Activated CD8-positive, alpha-beta T cell treated with anti-CD3 and anti-CD28 coated beads for 36 hours (primary cell): Measurements from ENCODE around the gene PROX2. TPM values are rescaled to one million over a fixed set of nuclear protein-coding genes. Genes with fewer than 3 reads are reported as not detected.

Source experiments
- ATAC-seq: fragments of 200-7000 bp; cut with Tn5 transposase; one replicate; pipeline ENCODE4 v1.10.0; 2021; ENCODE audit warnings: mild to moderate bottlenecking, moderate library complexity
- CTCF ChIA-PET: fragments of 350-600 bp; sonication (Branson Sonifier 250); formaldehyde crosslinking; loops from one replicate; lab custom pipeline; 2021; ENCODE audit warnings: antibody characterized with exemption; lab: Charles Lee
- POLR2A ChIA-PET: fragments of 350-600 bp; sonication (Branson Sonifier 250); formaldehyde crosslinking; loops from one replicate; lab custom pipeline; 2021; ENCODE audit warnings: antibody characterized with exemption; lab: Charles Lee
- DNase-seq: peaks from one replicate; pipeline ENCODE4 v3.0.0-alpha.2; 2020
- H3K27ac Mint-ChIP-seq: one replicate; pipeline ENCODE4 v1.8.0; 2021; ENCODE audit warnings: mild to moderate bottlenecking, mixed read lengths
- H3K27me3 Mint-ChIP-seq: one replicate; pipeline ENCODE4 v1.8.0; 2021; ENCODE audit warnings: mixed read lengths
- H3K36me3 Mint-ChIP-seq: one replicate; pipeline ENCODE4 v1.8.0; 2021; ENCODE audit warnings: low read depth, mixed read lengths
- H3K4me1 Mint-ChIP-seq: one replicate; pipeline ENCODE4 v1.8.0; 2021; ENCODE audit warnings: low read depth, mixed read lengths
- H3K4me3 Mint-ChIP-seq: one replicate; pipeline ENCODE4 v1.8.0; 2021; ENCODE audit warnings: mild to moderate bottlenecking, moderate library complexity, mixed read lengths
- H3K9me3 Mint-ChIP-seq: one replicate; pipeline ENCODE4 v1.8.0; 2021; ENCODE audit warnings: mixed read lengths
- CTCF ChIP-seq: fragments of 200-600 bp; IDR thresholded peaks from one replicate; pipeline ENCODE4 v1.8.0; 2022; ENCODE audit warnings: antibody characterized with exemption, mild to moderate bottlenecking
- intact Hi-C: fragments of 100-400 bp; cut with micrococcal nuclease; formaldehyde crosslinking; loops from one replicate; pipeline ENCODE4 v1.10.0; 2022
- total RNA-seq, 2 experiments: library from RNA; stranded (reverse); gene quantifications; one replicate each; pipeline ENCODE4 v1.2.3, GENCODE V29; 2021

Gene PROX2
- total RNA-seq, 2 experiments from 2014 or later = 0.38 to 0.65 TPM

- DNase-seq (no peak), ATAC-seq (peak; percentile 11)
- Mint-ChIP-seq H3K9me3 (no peaks in the 10 kb centered on the region), H3K27ac (no peak overlapping the region), H3K36me3 (peaks cover 12% of the 10 kb centered on the region), H3K27me3 (no peaks in the 10 kb centered on the region), H3K4me3 (no peak overlapping the region), H3K4me1 (peaks cover 10% of the 10 kb centered on the region)
- CTCF ChIA-PET = interaction anchor here (1.4 to 14.6 kb wide), 13 partner anchors 12 to 180 kb away, joined by 3 to 528 read pairs (median 10); partner anchors contain the start of genes DLST, PROX2, RPS6KL1 and ZC2HC1C
- peak; percentile 19 for TF ChIP-seq CTCF
- intact Hi-C loops = no loop called here
- POLR2A ChIA-PET = interaction anchor here (1.1 to 2.7 kb wide), 7 partner anchors 10 to 52 kb away, joined by 3 to 22 read pairs (median 6); partner anchors contain the start of genes DLST and RPS6KL1
Measured at GRCh38 chr14:74906925-74907521, 31.1 kb upstream of the PROX2 start.

GRCh38 chr14:74905595-74906142 is 29.7 kb upstream of the PROX2 start:
- POLR2A ChIA-PET = interaction anchor here (0.8 to 2.7 kb wide), 11 partner anchors 9 to 136 kb away, joined by 3 to 22 read pairs (median 4); partner anchors contain the start of gene DLST

GRCh38 chr14:74904635-74905503 is 28.9 kb upstream of the PROX2 start:
- Mint-ChIP-seq H3K9me3 (no peaks in the 10 kb centered on the region), H3K36me3 (peaks cover 29% of the 10 kb centered on the region), H3K27ac (peak overlapping the region; percentile 55), H3K27me3 (no peaks in the 10 kb centered on the region), H3K4me1 (peaks cover 10% of the 10 kb centered on the region), H3K4me3 (no peak overlapping the region)
- intact Hi-C loops = loop anchor here (1.0 kb wide), 1 partner anchor 44 kb away; no protein-coding TSS in a partner anchor
- DNase-seq (no peak), ATAC-seq (no peak)
- CTCF ChIA-PET = interaction anchor here (0.6 to 14.6 kb wide), 34 partner anchors 10 to 399 kb away, joined by 3 to 528 read pairs (median 4); partner anchors contain the start of genes DLST, EIF2B2, LTBP2 and PROX2
- TF ChIP-seq CTCF = no peak
- POLR2A ChIA-PET = interaction anchor here (0.8 to 2.7 kb wide), 9 partner anchors 8 to 137 kb away, joined by 3 to 22 read pairs (median 4); partner anchors contain the start of gene DLST

More at GRCh38 chr14:74905595-74906142, 29.7 kb upstream of the PROX2 start:
- H3K4me3 Mint-ChIP-seq = no peak overlapping the region
- ATAC-seq (peak; percentile 81), DNase-seq (peak; percentile 84)
- intact Hi-C loops = loop anchor here (1.0 kb wide), 1 partner anchor 44 kb away; no protein-coding TSS in a partner anchor
- H3K27ac Mint-ChIP-seq = peak overlapping the region; percentile 38
- no peaks in the 10 kb centered on the region for H3K27me3 Mint-ChIP-seq
- CTCF ChIA-PET = interaction anchor here (0.6 to 14.6 kb wide), 51 partner anchors 11 to 399 kb away, joined by 3 to 528 read pairs (median 4); partner anchors contain the start of genes DLST, EIF2B2, LTBP2 and PROX2
- H3K4me1 Mint-ChIP-seq = peaks cover 10% of the 10 kb centered on the region
- H3K9me3 Mint-ChIP-seq = no peaks in the 10 kb centered on the region
- H3K36me3 Mint-ChIP-seq = peaks cover 22% of the 10 kb centered on the region
- TF ChIP-seq CTCF = peak; percentile 97

GRCh38 chr14:74902941-74903705 is 27.2 kb upstream of the PROX2 start:
- ATAC-seq (no peak), DNase-seq (no peak)
- no peaks in the 10 kb centered on the region for H3K9me3 Mint-ChIP-seq
- no peak overlapping the region for H3K4me3 Mint-ChIP-seq
- no peak for TF ChIP-seq CTCF
- H3K27me3 Mint-ChIP-seq = no peaks in the 10 kb centered on the region
- ChIA-PET CTCF (interaction anchor here (4.8 to 14.6 kb wide), 3 partner anchors 8 to 43 kb away, joined by 64 to 528 read pairs (median 73); partner anchors contain the start of gene DLST), POLR2A (interaction anchor here (0.7 kb wide), 1 partner anchor 521 kb away, joined by 3 read pairs; no protein-coding TSS in a partner anchor)
- peaks cover 46% of the 10 kb centered on the region for H3K36me3 Mint-ChIP-seq
- H3K27ac Mint-ChIP-seq = peak overlapping the region; percentile 71
- intact Hi-C loops = no loop called here
- H3K4me1 Mint-ChIP-seq = peaks cover 10% of the 10 kb centered on the region
